Upper lobe of left lung (tissue), 4 donors: ENCODE measurements around the gene UPK1B.

Experiments used
- CTCF ChIP-seq, 6 experiments: fragments of 450-650 bp in 4 of 6; fragments of 200-600 bp in 2 of 6; sonication (generic) in 2 of 6; IDR thresholded peaks; one replicate each; pipeline ENCODE4 v1.5.1; 2016 to 2019; ENCODE audit warnings: antibody characterized with exemption in 6 of 6
- EP300 ChIP-seq, 4 donors: sonication (generic); formaldehyde crosslinking; IDR thresholded peaks; one replicate each; pipeline ENCODE4 v1.5.1; 2017; ENCODE audit warnings: antibody characterized with exemption in 4 of 4, control low read depth in 2 of 4

- TF ChIP-seq EP300 (IDR thresholded peaks at IDR 0.05), result no peak
- TF ChIP-seq CTCF (IDR thresholded peaks at IDR 0.05), result no peak
These were observed 23.9 kb upstream of the UPK1B start for GRCh38 chr3:119149484-119149883.
